IMR-90 (cell line): ENCODE results near the gene TKTL2. TPM values are rescaled to one million over a fixed set of nuclear protein-coding genes. Genes with fewer than 3 reads are reported as not detected.

Experiments
- ATAC-seq: fragments of 200-7000 bp; cut with Tn5 transposase; 2 replicates; pipeline ENCODE4 v1.9.1; 2020; ENCODE audit warnings: low read depth, mild to moderate bottlenecking, moderate library complexity
- BruUV-seq: library from RNA; stranded (reverse); fragments of 400-500 nt; replicated peaks from 2 replicates; lab custom pipeline; 2021; lab: Mats Ljungman, UMichigan
- CTCF ChIA-PET: fragments of 300-600 bp; formaldehyde crosslinking; extraction: SDS; loops from one replicate; lab custom pipeline; 2021; ENCODE audit warnings: antibody characterized with exemption; lab: Yijun Ruan, JAX
- POLR2A ChIA-PET: fragments of 300-600 bp; sonication (Branson Sonifier 250); formaldehyde crosslinking; loops from one replicate; lab custom pipeline; 2022; ENCODE audit warnings: antibody characterized with exemption; ENCODE audit not compliant: unreplicated experiment; lab: Charles Lee
- DNase-seq: peaks from one replicate; pipeline ENCODE4 v3.0.0; 2013
- H2AFZ ChIP-seq: replicated peaks from 2 replicates; pipeline ENCODE3; 2013; ENCODE audit warnings: low read length, mild to moderate bottlenecking; ENCODE audit not compliant: poor library complexity
- H2AK5ac ChIP-seq: 2 replicates; pipeline ENCODE4 v1.6.1; 2013; ENCODE audit warnings: low read depth, low read length, inconsistent platforms
- H2AK9ac ChIP-seq: replicated peaks from 2 replicates; pipeline ENCODE3; 2013; ENCODE audit warnings: mild to moderate bottlenecking, low read depth, low read length, moderate library complexity; ENCODE audit not compliant: poor library complexity
- H2BK120ac ChIP-seq: 2 replicates; pipeline ENCODE4 v1.6.1; 2013; ENCODE audit warnings: low read depth, low read length, inconsistent platforms
- H2BK15ac ChIP-seq: 3 replicates; pipeline ENCODE4 v1.6.1; 2013; ENCODE audit warnings: low read depth, low read length, inconsistent platforms
- H2BK20ac ChIP-seq: 2 replicates; pipeline ENCODE4 v1.6.1; 2013; ENCODE audit warnings: low read depth, mild to moderate bottlenecking, inconsistent platforms, low read length, moderate library complexity
- H2BK5ac ChIP-seq: 2 replicates; pipeline ENCODE4 v1.6.1; 2013; ENCODE audit warnings: mild to moderate bottlenecking, low read depth, low read length, inconsistent platforms; ENCODE audit not compliant: poor library complexity, severe bottlenecking
- H3K14ac ChIP-seq: replicated peaks from 2 replicates; pipeline ENCODE4 v1.6.1; 2013; ENCODE audit warnings: low read depth, low read length, inconsistent platforms
- H3K18ac ChIP-seq: 2 replicates; pipeline ENCODE4 v1.6.1; 2013; ENCODE audit warnings: low read depth, low read length, control low read depth
- H3K23ac ChIP-seq: 2 replicates; pipeline ENCODE4 v1.6.1; 2013; ENCODE audit warnings: low read depth, low read length, inconsistent platforms
- H3K27ac ChIP-seq: 2 replicates; pipeline ENCODE4 v1.5.1; 2013; ENCODE audit warnings: mild to moderate bottlenecking, control low read depth, low read length; ENCODE audit not compliant: insufficient read depth
- H3K27me3 ChIP-seq: 2 replicates; pipeline ENCODE4 v1.6.1; 2013; ENCODE audit warnings: low read length; ENCODE audit not compliant: control insufficient read depth, insufficient read depth
- H3K36me3 ChIP-seq: 2 replicates; pipeline ENCODE4 v1.6.1; 2013; ENCODE audit warnings: low read length, mixed read lengths; ENCODE audit not compliant: control insufficient read depth, insufficient read depth
- H3K4ac ChIP-seq: 2 replicates; pipeline ENCODE4 v1.6.1; 2013; ENCODE audit warnings: low read depth, low read length, inconsistent platforms
- H3K4me1 ChIP-seq: 2 replicates; pipeline ENCODE4 v1.6.1; 2013; ENCODE audit warnings: low read length, mixed read lengths; ENCODE audit not compliant: control insufficient read depth, insufficient read depth
- H3K4me2 ChIP-seq: 2 replicates; pipeline ENCODE4 v1.6.1; 2013; ENCODE audit warnings: low read depth, mild to moderate bottlenecking, control low read depth, low read length, moderate library complexity
- H3K4me3 ChIP-seq: 2 replicates; pipeline ENCODE4 v1.5.1; 2013; ENCODE audit warnings: low read depth, mild to moderate bottlenecking, control low read depth, low read length, moderate library complexity; ENCODE audit not compliant: insufficient read depth
- H3K56ac ChIP-seq: 2 replicates; pipeline ENCODE4 v1.6.1; 2013; ENCODE audit warnings: low read length, inconsistent platforms; ENCODE audit not compliant: insufficient read depth; ENCODE audit errors: extremely low read depth
- H3K79me1 ChIP-seq, 2 experiments: 2 replicates each; pipeline ENCODE4 v1.6.1; 2013; ENCODE audit warnings: low read length in 2 of 2, inconsistent platforms in 1 of 2, low read depth in 1 of 2
- H3K9ac ChIP-seq: 2 replicates; pipeline ENCODE4 v1.6.1; 2013; ENCODE audit warnings: low read depth, low read length, control low read depth
- H3K9me1 ChIP-seq: 2 replicates; pipeline ENCODE4 v1.6.1; 2013; ENCODE audit warnings: low read length, inconsistent platforms; ENCODE audit not compliant: insufficient read depth
- H3K9me3 ChIP-seq: 2 replicates; pipeline ENCODE4 v1.6.1; 2013; ENCODE audit warnings: low read length; ENCODE audit not compliant: control insufficient read depth, insufficient read depth
- H4K20me1 ChIP-seq: 2 replicates; pipeline ENCODE4 v1.6.1; 2013; ENCODE audit warnings: low read length, inconsistent platforms; ENCODE audit not compliant: insufficient read depth
- H4K5ac ChIP-seq: 2 replicates; pipeline ENCODE4 v1.6.1; 2013; ENCODE audit warnings: mild to moderate bottlenecking, low read depth, low read length, control low read depth
- H4K8ac ChIP-seq, 2 experiments: 2 replicates each; pipeline ENCODE4 v1.6.1; 2013; ENCODE audit warnings: low read depth in 2 of 2, low read length in 2 of 2, control low read depth in 1 of 2, inconsistent platforms in 1 of 2
- H4K91ac ChIP-seq: 2 replicates; pipeline ENCODE4 v1.6.1; 2013; ENCODE audit warnings: low read depth, low read length, inconsistent platforms; ENCODE audit not compliant: insufficient read depth
- BHLHE40 ChIP-seq: fragments of 150-350 bp; IDR thresholded peaks from 2 replicates; pipeline ENCODE4 v1.6.1; 2016; ENCODE audit warnings: mild to moderate bottlenecking, low read depth, low read length
- CEBPB ChIP-seq: IDR thresholded peaks from 2 replicates; pipeline ENCODE4 v1.6.1; 2012; ENCODE audit warnings: low read depth, low read length, improper control_type of control experiment
- CHD1 ChIP-seq: IDR thresholded peaks from 2 replicates; pipeline ENCODE4 v1.6.1; 2012; ENCODE audit warnings: low read depth, low read length, improper control_type of control experiment
- CTCF ChIP-seq: conservative IDR thresholded peaks from 2 replicates; pipeline ENCODE4 v1.5.1; 2012; ENCODE audit warnings: mild to moderate bottlenecking, low read depth, low read length, improper control_type of control experiment
- FOS ChIP-seq: fragments of 150-350 bp; IDR thresholded peaks from 2 replicates; pipeline ENCODE4 v1.6.1; 2016; ENCODE audit warnings: low read depth, low read length
- MAFK ChIP-seq: IDR thresholded peaks from 2 replicates; pipeline ENCODE4 v1.6.1; 2012; ENCODE audit warnings: low read depth, low read length, improper control_type of control experiment
- MAZ ChIP-seq: IDR thresholded peaks from 2 replicates; pipeline ENCODE4 v1.6.1; 2012; ENCODE audit warnings: low read depth, mild to moderate bottlenecking, low read length, improper control_type of control experiment, moderate library complexity, borderline replicate concordance
- MXI1 ChIP-seq: IDR thresholded peaks from 2 replicates; pipeline ENCODE4 v1.6.1; 2012; ENCODE audit warnings: low read depth, mild to moderate bottlenecking, low read length, moderate library complexity, borderline replicate concordance
- NFE2L2 ChIP-seq: fragments of 150-350 bp; IDR thresholded peaks from 2 replicates; pipeline ENCODE4 v1.6.1; 2016; ENCODE audit warnings: low read depth, mild to moderate bottlenecking, low read length
- POLR2A ChIP-seq: IDR thresholded peaks from 2 replicates; pipeline ENCODE4 v1.6.1; 2012; ENCODE audit warnings: mild to moderate bottlenecking, low read depth, low read length
- RAD21 ChIP-seq: IDR thresholded peaks from 2 replicates; pipeline ENCODE4 v1.6.1; 2012; ENCODE audit warnings: low read length, improper control_type of control experiment
- RCOR1 ChIP-seq: IDR thresholded peaks from 2 replicates; pipeline ENCODE4 v1.6.1; 2012; ENCODE audit warnings: mild to moderate bottlenecking, low read length, improper control_type of control experiment; ENCODE audit not compliant: insufficient replicate concordance
- RFX5 ChIP-seq: IDR thresholded peaks from 2 replicates; pipeline ENCODE4 v1.8.0; 2012; ENCODE audit warnings: low read depth, mild to moderate bottlenecking, low read length, moderate library complexity
- SMC3 ChIP-seq: fragments of 150-350 bp; IDR thresholded peaks from 2 replicates; pipeline ENCODE4 v1.6.1; 2016; ENCODE audit warnings: low read depth, mild to moderate bottlenecking, antibody characterized with exemption, low read length, moderate library complexity
- USF2 ChIP-seq: fragments of 150-350 bp; IDR thresholded peaks from 2 replicates; pipeline ENCODE4 v1.6.1; 2017; ENCODE audit warnings: mild to moderate bottlenecking, antibody characterized with exemption, low read length, low read depth
- WGBS, 2 experiments: methylation state at CpG; one replicate each; pipeline versions ENCODE4 v1.1.5 to v1.1.7; 2013; ENCODE audit warnings: missing lambda C conversion rate in 2 of 2; ENCODE audit not compliant: insufficient read length in 1 of 2; ENCODE audit errors: extremely low coverage in 2 of 2; 5-methylcytosine and 5-hydroxymethylcytosine counted together
- dilution Hi-C: fragments of 300-500 bp; cut with HindIII; formaldehyde crosslinking; loops from one replicate; pipeline ENCODE4 v1.14.3; 2018; ENCODE audit warnings: low sequenced_read_pairs; ENCODE audit not compliant: unreplicated experiment
- in situ Hi-C: fragments of 300-500 bp; cut with MboI; formaldehyde crosslinking; loops from 3 replicates; pipeline ENCODE4 v1.14.3; 2019; ENCODE audit warnings: low sequenced_read_pairs, inconsistent platforms, mixed read lengths
- intact Hi-C: fragments of 100-400 bp; cut with micrococcal nuclease; formaldehyde crosslinking; loops from 2 replicates; pipeline ENCODE4 v1.10.0; 2022
- polyA plus RNA-seq, 3 experiments: library from polyadenylated mRNA; depleted of rRNA; stranded (reverse); fragments of >200 nt; gene quantifications; 2 replicates each; pipeline ENCODE4 v1.2.3, GENCODE V29; 2012; ENCODE audit warnings: low replicate concordance in 1 of 3
- total RNA-seq: library from RNA; depleted of rRNA; stranded (reverse); fragments of >200 nt; gene quantifications from 2 replicates; pipeline ENCODE4 v1.2.3, GENCODE V29; 2012

Gene TKTL2
- total and polyA plus RNA-seq, 2 of the 4 experiments (the other 2 are of a cell fraction), result not detected

- Histone ChIP-seq H2AK9ac (no peak overlapping the region), H2BK120ac (no peak overlapping the region), H4K5ac (no peak overlapping the region), H3K4ac (no peak overlapping the region), H2AK5ac (no peak overlapping the region), H3K9ac (no peak overlapping the region), H4K91ac (no peak overlapping the region), H4K20me1 (peaks cover 22% of the 10 kb centered on the region), H3K9me3 (no peaks in the 10 kb centered on the region), H3K56ac (no peak overlapping the region), H3K18ac (no peak overlapping the region), H4K8ac (no peak overlapping the region), H3K4me1 (peaks cover 6% of the 10 kb centered on the region), H3K79me1 (peaks cover 16 to 33% of the 10 kb centered on the region in 2 experiments), H2BK20ac (no peak overlapping the region), H3K4me3 (no peak overlapping the region), H2BK15ac (no peak overlapping the region), H3K14ac (no peak overlapping the region), H2BK5ac (no peak overlapping the region), H3K27ac (no peak overlapping the region; the same call in 1 of the 2 replicates), H2AFZ (no peak overlapping the region), H3K23ac (no peak overlapping the region), H3K27me3 (no peaks in the 10 kb centered on the region), H3K4me2 (no peak overlapping the region), H3K36me3 (no peaks in the 10 kb centered on the region), H3K9me1 (0 out of 2 replicates have a peak, but pooled peaks cover 7% of the 10 kb centered on the region)
- dilution Hi-C loops, result no loop called here
- ChIA-PET CTCF (interaction anchor here (0.6 kb wide), 1 partner anchor 1763 kb away, joined by 3 read pairs; no protein-coding TSS in a partner anchor), POLR2A (no interaction called here)
- intact Hi-C loops, result no loop called here
- in situ Hi-C loops, result loop anchor here (25.0 kb wide), 1 partner anchor 338 kb away; the partner anchor contains the start of gene NAF1
- no peak for ATAC-seq
- no peak for TF ChIP-seq RCOR1
- no peak for TF ChIP-seq USF2
- TF ChIP-seq FOS, result no peak
- no peak for TF ChIP-seq BHLHE40
- no peak for TF ChIP-seq POLR2A
- TF ChIP-seq RFX5, result no peak
- TF ChIP-seq CEBPB, result no peak
- no peak for TF ChIP-seq SMC3
- TF ChIP-seq MXI1, result no peak
- TF ChIP-seq MAFK, result no peak
- TF ChIP-seq CTCF, result no peak
- no peak for TF ChIP-seq NFE2L2
- TF ChIP-seq CHD1, result no peak
- TF ChIP-seq MAZ, result no peak
- no peak for TF ChIP-seq RAD21
- no TSS peak for BruUV-seq
- no CpG with 5 or more reads among the region's 1 CpG for WGBS, 2 experiments
- no peak for DNase-seq
These were observed 27.0 kb upstream of the TKTL2 start for GRCh38 chr4:163500586-163500985.
